Epidermal melanocyte (primary cell): ENCODE data around the gene NUBPL.
"Not testable (repeated sequence)": the region's sequence is repeated elsewhere in the genome, so short reads cannot be mapped to it uniquely, and the experiment has no call there.

Source experiments
- DNase-seq: peaks from one replicate; pipeline ENCODE4 v3.0.0; 2011; ENCODE audit warnings: low spot score; ENCODE audit not compliant: insufficient read length

The NUBPL gene

DNA sequence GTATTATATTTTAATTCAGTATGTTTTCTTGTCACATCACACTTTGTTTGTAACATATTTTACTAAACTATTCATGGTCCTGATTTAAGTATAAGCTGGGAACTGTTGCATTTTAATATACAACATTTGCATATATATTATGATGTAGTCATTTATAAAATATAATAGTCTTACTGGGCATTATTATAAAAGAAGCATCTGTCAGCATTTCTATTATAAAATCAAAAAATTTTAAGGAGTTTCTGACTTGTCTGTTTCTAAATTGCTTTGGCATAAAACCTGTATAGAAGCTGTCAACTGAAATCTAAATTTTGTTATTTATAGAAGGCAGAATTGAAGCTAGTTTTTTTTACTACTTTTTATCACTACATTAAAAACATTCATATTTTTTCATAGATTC, 166.6 kb downstream of the NUBPL start:
- no peak for DNase-seq

- DNase-seq, result no peak
Measured at GRCh38 chr14:31740688-31741087, 179.5 kb downstream of the NUBPL start.

GRCh38 chr14:31745741-31746140, 184.5 kb downstream of the NUBPL start:
- DNase-seq, result no peak

- no peak for DNase-seq
Measured at GRCh38 chr14:31746326-31746725, 185.1 kb downstream of the NUBPL start.

GRCh38 chr14:31749275-31749674, 188.1 kb downstream of the NUBPL start:
- no peak for DNase-seq

DNA sequence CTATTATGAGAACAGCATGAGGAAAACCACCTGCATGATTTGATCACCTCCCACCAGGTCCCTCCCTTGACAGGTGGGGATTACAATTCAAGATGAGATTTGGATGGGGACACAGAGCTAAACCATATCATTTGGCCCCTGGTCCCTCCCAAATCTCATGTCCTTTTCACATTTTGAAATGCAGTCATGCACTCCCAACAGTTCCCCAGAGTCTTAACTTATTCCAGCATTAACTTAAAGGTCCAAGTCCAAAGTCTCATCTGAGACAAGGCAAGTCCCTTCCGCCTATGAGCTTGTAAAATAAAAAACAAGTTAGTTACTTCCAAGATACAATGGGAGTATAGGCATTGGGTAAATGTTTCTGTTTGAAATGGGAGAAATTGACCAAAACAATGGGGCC, 189.8 kb downstream of the NUBPL start:
- not testable (repeated sequence) for DNase-seq

DNA sequence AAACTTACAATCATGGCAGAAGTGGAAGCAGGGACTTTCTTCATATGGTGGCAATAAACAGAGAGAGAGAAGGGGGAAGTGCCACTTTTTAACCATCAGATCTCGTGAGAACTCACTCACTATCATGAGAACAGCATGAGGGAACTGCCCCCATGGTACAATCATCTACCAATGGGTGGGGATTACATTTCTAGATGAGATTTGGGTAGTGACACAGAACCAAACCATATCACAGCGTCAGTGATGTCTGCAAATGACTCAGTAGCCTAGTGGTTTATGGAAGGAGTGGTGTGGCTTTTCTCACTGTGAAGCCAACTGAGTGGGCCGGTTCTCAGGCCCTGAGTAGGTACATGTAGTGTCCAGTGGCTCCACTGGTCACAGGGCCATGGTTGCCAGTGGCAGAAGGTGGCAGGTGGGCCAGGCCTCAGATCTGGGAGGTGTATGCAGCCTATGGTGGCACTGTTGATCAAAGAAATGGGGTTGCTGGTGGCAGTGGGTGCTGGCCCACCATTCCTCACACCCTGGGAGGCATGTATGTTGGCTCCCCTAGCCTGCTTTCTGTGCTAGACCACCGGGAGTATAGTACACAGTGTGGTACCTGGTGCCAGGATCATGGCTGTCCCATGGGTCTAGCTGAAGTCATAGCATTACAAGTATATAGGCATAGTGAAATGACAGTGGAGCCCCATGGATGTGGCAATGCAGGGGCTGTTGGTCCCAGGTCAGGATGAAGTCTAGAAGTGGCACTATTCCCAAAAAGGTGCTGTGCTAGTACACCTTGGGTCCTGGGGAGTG, 191.9 kb downstream of the NUBPL start:
- no peak for DNase-seq

GRCh38 chr14:31758941-31759340, 197.7 kb downstream of the NUBPL start:
- no peak for DNase-seq

- DNase-seq, result no peak
Measured at GRCh38 chr14:31760277-31760676, 199.1 kb downstream of the NUBPL start.

DNA sequence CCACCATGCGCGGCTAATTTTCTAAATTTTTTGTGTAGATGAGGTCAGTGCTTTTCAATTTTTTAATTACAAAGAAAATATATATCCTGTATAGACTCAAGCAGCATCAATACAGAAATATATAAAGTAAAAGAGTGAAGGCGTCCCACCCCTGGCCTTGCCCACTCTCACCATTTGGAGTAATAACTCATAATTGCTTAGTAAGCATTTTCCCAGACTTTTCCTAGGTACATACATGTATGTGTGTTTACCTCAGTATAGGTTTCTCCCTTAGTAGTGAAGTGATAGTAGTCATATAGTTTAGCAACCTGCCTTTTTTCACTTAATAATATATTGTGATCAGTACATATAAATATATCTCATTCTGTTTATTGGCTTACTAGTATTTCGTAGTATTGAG, 200.1 kb downstream of the NUBPL start:
- no peak for DNase-seq

DNA sequence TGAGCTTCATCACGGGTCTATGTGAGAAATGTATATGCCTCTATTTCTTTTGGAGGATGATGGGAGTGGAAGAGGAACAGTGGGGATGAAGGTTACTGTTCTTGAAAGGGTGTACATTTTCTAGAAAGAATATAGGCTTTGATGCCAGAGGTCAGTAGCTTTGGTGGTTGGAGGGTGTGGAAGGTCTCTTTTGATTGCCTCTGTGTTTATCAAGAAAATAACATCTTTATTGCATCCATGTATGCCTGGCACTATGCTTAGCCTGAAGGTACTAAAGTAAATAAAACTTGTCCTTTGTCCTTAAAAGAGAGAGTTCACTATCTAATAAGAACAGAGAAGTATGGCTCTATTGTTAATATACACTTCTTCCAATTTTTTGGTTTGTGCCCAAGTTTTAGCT, 201.8 kb downstream of the NUBPL start:
- DNase-seq, result no peak

- DNase-seq, result no peak
Measured at GRCh38 chr14:31766315-31766892, 205.2 kb downstream of the NUBPL start.

GRCh38 chr14:31768355-31768754, 207.2 kb downstream of the NUBPL start:
- DNase-seq, result no peak

GRCh38 chr14:31770271-31770670, 209.1 kb downstream of the NUBPL start:
- no peak for DNase-seq

DNA sequence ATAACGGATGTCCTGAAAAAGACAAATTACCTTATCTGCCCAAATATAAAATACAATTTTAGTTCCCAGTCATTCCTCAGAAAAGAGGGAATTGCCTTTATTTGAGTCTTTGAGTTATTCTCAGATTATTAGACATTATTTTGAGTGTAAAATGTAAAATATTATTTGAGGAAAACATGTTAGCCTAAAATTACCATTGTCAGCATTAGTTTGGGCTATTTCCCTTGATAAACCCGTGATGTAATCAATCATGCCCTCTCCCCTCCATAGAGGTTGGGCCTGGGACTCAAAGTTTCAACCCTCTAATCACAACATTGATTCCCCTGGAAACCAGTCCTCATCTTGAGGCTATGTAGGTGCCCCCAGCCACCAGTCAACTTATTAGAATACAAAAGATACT, 213.4 kb downstream of the NUBPL start:
- no peak for DNase-seq

- DNase-seq, result no peak
Measured at GRCh38 chr14:31777312-31777711, 216.1 kb downstream of the NUBPL start.

DNA sequence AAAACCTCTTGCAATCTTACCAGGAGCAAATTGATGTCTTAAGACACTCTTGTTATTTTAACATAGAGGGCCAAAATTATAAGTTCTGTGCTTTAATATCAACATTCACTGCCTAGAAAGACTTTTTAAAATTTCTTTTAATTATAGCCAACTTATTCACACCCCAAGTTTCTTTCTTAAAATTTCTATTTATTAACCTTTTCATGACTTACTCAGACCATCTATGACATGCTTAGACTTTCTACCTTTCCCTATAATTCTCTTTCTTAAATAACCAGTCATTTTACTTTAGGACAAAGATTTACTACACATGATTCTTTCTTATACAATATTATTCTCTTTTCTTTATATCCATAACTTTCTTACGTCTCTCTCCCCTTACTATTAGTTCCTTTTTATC, 220.4 kb downstream of the NUBPL start:
- no peak for DNase-seq

GRCh38 chr14:31785574-31785973, 224.4 kb downstream of the NUBPL start:
- DNase-seq, result no peak

DNA sequence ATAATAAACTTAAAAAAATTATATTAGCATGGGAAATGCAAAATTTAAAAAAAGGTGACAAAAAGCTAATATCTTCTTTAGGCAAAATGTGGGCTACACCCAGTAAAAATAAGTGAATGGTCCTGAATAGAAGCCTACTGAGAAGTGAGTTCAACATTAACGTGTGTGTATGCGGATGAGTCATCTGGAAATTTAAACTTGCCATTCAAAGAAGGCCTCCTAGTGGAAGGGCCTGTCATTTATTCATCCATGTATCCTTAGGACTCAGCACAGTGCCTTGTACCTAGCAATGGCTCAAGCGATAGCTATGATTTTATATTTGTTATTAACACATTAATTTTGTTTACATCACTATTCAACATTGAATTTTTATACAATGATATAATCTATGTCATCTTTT, 226.2 kb downstream of the NUBPL start:
- no peak for DNase-seq

DNA sequence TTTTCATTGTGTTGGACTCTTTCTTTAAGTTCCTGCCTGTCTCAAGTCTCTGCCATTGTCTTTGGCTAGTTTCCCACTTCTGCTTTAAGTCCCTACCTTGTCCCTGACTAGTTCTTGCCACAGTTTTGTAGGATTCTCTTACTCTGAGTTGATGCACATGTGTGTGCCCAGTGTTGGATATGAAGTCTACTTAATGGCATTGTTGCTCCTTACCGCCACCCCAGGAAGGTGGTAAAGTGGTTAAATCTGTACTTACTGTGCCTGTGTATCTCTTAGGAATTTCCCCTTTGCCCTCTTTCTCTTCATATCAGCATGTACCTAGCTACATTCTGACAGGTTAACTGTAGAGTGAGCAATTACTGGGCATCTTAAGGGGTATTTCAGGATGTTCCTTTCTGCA, 227.1 kb downstream of the NUBPL start:
- DNase-seq, result no peak

DNA sequence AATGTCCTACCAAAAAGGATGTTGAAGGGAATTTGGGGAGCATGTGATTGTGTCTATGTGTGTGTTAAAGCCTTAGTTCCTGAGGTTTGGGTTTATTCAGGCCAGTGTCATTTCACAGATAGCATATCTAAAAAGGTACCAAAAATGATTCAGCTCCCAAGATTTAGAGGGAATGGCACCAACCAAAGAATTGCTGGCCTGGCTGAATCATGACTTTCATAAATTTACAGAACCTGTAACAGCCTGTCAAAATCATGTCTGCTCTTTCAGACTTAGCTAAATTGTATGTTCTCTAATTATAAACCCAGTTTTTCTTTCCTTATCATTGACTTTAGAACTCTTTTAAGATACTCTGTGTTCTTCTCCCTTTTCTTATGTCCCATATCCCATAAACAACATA, 231.5 kb downstream of the NUBPL start:
- DNase-seq, result no peak

DNA sequence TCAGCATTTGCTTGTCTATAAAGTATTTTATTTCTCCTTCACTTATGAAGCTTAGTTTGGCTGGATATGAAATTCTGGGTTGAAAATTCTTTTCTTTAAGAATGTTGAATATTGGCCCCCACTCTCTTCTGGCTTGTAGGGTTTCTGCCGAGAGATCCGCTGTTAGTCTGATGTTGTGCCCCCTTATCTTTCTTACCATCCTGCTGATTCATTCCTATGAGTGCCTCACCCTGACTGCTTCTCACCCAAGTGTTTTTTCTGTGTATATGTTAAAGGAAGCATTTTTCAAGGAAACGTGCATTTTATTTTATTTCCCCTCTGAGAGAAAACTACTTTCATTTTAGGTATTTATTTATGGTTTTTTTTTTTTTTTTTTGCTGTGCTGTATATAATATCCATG, 236.7 kb downstream of the NUBPL start:
- not testable (repeated sequence) for DNase-seq

GRCh38 chr14:31802838-31803237, 241.6 kb downstream of the NUBPL start:
- DNase-seq, result no peak
